HG03575 (cell line): ENCODE data around the gene FADD.
"Not testable (repeated sequence)": the region's sequence is repeated elsewhere in the genome, so short reads cannot be mapped to it uniquely, and the experiment has no call there.

Experiments
- ATAC-seq: cut with Tn5 transposase; IDR thresholded peaks from one replicate; pipeline ENCODE4 v1.9.1; 2021; ENCODE audit not compliant: unreplicated experiment, insufficient number of reproducible peaks, low FRiP score; ENCODE audit errors: extremely low read depth

The FADD gene

GRCh38 chr11:70176940-70177689 lies 26.0 kb upstream of the FADD start:
- ATAC-seq = no peak

DNA sequence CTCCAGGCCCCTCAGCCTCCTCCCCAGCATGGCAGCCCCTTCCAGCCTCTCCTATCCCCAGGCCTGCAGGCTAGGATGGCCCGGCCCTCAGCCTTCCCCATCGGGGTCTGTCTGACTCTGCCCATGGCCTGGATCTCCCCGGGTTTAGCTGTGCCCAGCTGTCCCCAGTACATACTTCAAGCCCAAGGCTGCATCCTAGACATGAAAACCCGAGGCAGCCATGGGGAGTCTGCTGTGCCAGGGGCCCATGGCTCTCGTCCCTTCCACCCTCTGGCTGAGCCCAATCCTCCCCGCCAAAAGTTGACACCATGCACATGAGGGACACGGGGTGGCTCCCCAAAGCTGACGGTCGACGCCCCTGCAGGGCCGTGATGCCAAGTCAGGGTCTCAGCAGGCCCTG lies 22.2 kb upstream of the FADD start:
- no peak for ATAC-seq

DNA sequence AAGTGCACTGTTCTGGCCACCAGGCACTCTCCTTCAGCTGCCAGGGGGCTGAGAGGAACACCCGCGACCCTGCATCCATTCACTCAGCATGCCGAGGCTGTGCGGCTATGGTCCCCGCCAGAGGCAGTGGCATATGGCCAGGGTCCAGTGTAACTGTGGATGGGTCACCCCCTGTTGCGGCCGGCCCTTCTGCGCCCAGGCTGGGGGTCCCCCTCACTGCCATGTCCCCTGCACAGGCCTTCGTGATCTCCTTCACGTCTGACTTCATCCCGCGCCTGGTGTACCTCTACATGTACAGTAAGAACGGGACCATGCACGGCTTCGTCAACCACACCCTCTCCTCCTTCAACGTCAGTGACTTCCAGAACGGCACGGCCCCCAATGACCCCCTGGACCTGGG lies 20.8 kb upstream of the FADD start:
- no peak for ATAC-seq

DNA sequence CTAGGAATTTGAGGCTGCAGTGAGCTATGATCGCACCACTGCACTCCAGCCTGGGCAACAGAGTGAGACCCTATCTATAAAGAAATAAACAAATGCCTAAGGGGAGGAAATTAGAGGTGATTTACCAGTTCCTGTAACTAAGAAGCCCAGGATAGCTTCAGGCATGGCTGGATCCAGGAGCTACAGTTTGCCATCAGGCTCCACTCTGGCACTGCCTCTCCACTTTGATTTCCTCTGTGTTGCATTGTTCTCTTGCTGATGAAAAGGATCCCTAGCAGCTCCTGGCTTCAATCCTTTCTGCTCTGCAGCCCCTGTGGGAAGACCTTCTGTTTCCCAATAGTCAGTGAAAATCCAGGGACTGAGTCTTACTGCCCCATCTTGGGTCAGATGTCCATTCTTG lies 20.1 kb upstream of the FADD start:
- no peak for ATAC-seq

GRCh38 chr11:70183483-70184176 lies 19.5 kb upstream of the FADD start:
- no peak for ATAC-seq

- ATAC-seq = no peak
Measured at GRCh38 chr11:70184396-70184795, 18.7 kb upstream of the FADD start.

GRCh38 chr11:70185348-70186055 lies 17.6 kb upstream of the FADD start:
- ATAC-seq = no peak

DNA sequence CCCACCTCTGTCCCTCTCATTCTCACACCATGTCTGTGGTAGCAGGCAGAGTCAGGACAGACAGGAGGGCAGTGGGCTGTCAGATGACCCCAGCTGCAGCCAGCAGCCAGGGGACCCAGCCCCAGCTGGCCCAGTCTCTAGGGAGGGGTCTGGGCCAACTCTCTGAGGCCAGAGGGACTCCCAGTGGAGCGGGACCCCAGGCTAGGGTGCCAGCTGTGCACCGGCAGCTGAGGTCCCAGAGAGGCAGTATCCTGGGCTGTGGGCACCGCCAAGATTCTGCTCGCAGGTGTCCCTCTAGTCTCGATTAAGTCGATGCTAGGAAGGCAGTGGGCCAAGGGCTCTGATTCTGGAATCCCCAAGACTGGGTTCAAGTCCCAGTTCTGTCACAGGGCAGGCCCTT lies 16.7 kb upstream of the FADD start:
- ATAC-seq = no peak

DNA sequence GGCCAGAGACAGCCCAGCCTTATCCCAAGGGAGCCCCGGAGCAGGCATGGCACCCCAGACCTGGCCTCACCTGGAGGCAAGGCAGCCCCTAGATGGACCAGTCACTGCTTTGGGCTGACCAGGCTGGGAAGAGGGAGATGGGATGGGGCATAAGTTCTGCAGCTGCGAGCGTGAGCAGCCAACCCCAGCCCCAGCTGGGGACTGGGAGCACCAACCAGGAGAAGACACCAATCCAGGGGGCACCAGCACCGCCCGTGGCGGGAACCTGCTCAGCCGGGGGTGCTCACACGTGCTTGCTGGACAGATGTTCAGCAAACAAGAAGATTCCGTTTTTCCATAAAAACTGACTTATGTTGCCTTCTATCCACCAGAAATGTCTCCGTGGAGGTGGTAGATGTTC lies 16.2 kb upstream of the FADD start:
- no peak for ATAC-seq

DNA sequence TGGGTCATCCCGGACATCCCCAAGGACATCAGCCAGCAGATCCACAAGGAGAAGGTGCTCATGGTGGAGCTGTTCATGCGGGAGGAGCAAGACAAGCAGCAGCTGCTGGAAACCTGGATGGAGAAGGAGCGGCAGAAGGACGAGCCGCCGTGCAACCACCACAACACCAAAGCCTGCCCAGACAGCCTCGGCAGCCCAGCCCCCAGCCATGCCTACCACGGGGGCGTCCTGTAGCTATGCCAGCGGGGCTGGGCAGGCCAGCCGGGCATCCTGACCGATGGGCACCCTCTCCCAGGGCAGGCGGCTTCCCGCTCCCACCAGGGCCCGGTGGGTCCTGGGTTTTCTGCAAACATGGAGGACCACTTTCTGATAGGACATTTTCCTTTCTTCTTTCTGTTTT lies 15.3 kb upstream of the FADD start:
- ATAC-seq = no peak

- ATAC-seq = no peak
Measured at GRCh38 chr11:70189622-70190021, 13.5 kb upstream of the FADD start.

DNA sequence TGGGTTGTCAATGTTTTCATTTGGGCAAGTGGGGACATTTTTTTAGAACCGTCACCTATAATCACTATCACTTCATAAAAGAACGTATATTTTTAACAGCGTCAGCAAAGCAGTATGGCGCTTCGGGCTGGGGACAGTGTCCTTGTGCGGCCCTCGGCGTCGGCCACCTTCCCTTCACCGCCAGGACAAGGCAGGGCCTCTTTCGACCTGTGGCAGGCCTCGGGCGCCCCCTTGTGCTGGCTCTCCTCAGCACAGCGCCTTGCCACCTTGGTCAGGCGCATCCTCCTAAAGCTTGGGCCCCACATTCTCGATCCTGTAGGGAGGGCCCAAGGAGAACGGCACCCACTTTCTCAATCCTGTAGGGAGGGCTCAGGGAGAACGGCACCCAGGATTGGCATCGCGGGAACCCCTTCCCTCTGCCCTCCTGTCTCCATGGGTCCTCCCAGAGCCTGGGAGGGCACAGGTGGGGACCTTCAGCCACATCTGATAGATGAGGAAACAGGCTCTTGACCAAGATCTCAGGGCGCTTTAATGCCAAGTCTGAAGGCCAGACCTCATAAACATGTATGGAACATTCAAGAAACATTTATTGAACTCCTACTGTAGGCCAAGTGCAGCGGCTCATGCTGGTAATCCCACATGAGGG lies 11.5 kb upstream of the FADD start:
- no peak for ATAC-seq

DNA sequence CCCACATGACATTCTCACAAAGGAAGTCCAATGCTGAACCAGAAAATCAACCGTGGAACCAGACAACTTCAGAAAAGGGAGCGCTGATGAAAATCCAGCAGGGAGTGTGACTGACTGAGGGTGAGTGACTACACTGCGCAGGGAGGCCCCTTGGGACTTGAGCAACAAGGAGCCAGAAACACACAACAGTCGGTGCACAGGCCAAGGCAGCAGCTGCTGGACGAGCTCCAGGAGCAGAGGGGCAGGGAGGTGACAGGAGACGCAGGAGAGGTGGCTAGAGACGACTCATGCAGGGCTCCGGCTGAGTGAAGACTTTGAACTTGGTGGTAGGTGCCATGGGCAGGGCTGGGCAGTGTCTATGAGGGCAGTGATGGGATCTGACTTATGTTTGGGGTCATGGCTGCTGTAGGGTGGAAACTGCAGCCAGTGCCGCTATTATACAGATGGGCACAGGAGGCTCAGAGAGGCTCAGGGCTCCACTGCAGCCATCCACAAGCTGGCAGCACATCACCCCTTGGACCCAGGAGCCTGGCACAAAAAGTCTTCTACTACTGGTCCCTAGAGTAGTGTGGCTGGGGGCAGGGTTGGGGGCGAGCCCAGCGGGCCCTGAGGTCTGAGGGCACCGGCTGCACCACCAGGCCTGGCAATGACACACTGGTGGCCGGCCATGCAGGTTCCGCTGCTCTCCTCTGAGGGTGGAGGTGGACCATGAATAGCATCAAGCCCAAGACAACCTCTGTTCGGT lies 10.3 kb upstream of the FADD start:
- no peak for ATAC-seq

GRCh38 chr11:70193411-70194292 lies 9.4 kb upstream of the FADD start:
- no peak for ATAC-seq

DNA sequence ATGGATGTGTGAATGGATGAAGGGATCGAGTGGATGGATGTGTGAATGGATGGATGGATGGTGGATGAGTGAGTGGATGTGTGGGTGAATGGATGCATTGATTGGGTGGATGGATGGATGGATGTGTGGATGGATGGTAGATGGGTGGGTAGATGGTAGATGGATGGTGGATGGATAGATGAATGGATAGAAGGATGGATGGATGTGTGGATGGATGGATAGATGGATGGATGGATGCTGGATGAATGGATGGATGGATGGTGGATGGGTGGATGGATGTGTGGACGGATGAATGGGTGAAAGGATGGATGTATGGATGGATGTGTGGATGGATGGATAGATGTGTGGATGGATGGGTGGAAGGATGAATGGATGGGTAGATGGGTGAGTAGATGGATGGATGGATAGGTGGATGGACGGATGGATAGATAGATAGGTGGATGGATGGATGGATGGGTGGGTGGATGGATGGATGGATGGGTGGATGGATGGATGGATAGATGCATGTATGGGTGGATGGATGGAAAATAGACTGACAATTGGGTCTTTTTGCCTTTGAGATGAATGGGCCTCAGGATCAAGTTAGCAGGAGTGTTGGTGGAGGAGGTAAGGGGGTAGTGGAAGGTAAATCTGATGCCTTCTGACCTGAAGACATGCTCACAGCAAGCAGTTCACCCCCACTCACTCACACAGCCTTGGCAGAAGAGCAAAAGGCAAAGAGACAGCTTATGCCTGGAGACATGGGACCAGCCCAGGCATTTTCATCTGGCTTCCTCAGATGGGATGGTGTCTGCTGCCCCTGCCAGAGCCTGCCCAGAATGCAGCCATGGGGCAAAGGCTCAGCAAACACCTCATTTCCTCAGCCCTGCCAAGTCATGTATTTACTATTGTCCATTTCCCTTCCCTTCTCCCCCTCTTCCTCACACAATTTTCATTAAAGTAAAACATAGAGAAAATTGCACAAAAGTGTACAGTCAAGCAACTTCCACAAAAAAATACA lies 8.0 kb upstream of the FADD start:
- ATAC-seq = no peak

DNA sequence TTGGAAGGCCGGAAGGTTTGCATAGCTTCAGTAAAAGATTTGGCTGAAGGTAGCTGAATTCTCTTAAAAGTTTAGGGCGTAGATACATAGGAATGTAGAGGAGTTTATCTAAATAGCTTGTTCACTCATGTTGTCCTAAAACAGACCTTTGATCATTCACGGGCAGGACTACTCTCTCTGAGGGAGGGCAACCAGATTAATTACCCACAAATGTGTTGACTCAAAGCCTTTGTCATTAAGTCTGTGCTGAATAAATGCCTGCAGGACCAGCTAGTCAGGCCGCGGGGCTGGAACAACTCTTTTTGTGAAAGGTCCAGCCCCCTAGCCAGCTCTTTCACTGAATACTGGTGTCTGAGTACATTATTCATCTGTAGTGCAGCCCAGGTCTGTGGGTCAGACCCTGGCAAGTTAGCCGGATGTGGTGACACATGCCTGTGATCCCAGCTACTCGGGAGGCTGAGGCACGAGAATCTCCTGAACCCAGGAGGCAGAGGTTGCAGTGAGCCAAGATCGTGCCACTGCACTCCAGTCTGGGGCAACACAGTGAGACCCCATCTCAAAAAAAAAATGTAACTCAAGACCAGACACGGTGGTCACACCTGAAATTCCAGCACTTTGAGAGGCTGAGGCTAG lies 2.8 kb upstream of the FADD start:
- ATAC-seq = no peak

DNA sequence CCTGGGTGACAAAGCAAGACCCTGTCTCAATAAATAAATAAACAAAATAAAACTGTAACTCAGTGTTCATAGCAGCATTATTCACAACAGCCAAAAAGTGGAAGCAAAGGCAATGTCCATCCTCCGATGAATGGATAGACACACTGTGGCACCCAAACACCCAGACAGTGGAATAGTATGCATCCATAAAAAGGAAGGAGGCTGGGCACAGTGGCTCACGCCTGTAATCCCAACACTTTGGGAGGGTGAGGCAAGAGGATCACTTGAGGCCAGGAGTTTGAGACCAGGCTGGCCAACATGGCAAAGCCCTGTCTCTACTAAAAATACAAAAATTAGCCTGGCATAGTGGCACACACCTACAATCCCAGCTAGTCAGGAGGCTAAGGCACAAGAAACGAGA lies 2.0 kb upstream of the FADD start:
- not testable (repeated sequence) for ATAC-seq
